GM19438 (cell line): Measurements from ENCODE around the gene PRIM2.
"Not testable (repeated sequence)": the region's sequence is repeated elsewhere in the genome, so short reads cannot be mapped to it uniquely, and the experiment has no call there.

ENCODE experiments used
- ATAC-seq: cut with Tn5 transposase; IDR thresholded peaks from one replicate; pipeline ENCODE4 v1.9.1; 2021; ENCODE audit warnings: low read depth; ENCODE audit not compliant: unreplicated experiment

PRIM2 gene

DNA sequence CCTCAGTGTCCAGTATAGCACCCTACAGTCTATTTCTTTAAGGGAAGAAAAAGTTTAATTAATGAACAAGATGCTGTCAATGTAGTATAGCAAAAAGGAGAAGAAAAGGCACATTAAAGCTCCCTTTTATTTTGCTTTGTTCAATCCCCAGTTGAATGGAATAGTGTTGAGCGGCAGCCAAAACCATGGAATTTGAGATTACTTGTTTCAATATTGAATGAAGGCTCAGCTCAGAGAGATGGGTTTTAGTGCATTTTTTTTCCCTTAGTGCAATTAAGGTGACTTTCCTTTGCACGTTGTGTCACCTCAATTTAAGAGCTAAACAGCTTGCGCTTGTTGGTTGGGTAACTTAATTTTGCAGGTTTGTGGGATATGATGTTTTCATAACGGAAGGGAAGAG is 254.7 kb downstream of the PRIM2 start:
- not testable (repeated sequence) for ATAC-seq

DNA sequence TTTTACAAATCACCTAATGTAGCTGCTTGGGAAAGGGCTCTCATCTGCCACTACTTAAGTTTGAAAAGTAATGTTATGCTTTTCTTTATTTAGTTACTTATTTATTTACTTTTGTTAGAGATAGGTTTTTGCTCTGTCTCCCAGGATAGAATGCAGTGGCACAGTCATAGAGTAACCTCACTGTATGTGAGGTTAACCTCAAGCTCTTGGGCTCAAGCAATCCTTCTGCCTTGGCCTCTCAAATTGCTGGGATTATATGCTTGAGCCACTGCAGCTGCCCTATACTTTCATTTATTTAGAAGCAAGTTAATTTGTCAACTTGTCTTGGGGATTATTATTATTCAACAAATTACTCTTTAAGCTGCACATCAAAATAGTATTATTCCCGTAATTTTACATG is 255.4 kb downstream of the PRIM2 start:
- ATAC-seq, result not testable (repeated sequence)

DNA sequence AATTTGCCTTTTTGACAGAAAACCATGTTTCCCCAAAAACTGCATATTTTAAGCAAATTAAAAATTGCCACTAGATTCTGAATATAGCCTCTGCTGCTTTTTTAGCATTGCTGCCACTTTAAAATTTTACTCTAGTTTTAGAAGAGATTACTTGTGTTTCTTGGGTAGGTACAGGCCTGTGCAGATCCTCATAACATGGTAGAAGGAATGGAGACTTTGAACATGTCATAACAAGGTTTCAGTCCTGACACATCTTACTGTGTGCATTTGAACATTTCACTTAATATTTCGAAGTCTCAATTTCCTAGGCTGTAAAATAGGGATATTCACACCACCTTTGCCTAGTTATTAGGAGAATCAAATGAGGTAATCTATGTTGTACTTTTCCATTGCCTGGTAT is 259.6 kb downstream of the PRIM2 start:
- not testable (repeated sequence) for ATAC-seq

DNA sequence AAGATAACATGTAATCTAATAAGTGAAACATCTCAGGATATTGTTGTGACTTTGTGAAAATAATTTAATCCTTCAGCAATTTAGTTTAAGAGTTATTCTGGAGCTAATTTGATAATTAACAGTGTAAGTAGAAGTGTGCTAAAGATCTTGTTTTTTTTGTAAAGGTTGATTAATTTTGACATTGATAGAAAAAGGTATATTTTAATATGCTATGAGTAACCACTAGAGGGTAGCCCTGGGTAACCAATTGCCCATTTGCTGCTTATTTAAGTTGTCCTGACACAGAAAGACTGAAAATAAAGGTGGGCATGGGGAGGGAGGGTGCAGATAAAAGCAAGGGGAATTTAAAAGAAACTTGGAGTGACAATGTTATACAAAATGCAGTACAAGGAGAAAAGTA is 262.1 kb downstream of the PRIM2 start:
- ATAC-seq, result not testable (repeated sequence)

DNA sequence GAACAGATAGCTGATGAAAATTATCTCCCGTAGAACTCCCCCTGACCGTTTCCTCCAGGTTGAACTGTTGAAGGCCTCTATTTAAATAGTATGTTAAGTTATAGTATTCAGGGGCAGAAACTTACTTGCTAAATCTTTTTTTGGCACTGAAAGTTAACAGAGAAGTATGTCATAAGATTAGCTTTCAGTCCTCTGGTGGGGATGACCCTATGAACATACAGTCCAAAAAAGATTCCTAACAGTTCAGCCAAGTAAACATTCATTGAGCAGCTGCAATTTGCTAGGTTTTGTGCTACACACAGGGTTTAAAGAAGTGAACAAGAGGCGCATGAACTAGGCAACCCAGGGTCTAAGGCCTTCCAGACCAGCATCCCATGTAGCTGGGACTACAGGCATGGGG is 264.2 kb downstream of the PRIM2 start:
- ATAC-seq, result not testable (repeated sequence)

DNA sequence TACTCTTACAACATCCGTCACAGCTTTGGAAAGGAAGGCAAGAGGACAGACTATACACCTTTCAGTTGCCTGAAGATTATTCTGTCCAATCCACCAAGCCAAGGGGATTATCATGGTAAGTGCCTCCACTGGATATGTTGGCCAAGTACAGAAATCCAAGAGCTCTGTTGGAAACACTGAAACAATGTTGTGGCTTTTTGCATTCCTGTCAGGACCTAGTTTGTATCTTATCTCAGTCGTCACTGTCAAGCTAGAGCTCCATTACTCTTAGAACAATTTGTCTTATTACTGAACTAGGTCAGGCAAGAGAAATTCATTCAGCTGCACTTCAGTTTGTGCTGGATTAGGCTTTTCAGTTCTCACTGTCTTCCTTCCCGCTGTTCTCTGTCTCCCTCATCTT is 283.7 kb downstream of the PRIM2 start:
- not testable (repeated sequence) for ATAC-seq

DNA sequence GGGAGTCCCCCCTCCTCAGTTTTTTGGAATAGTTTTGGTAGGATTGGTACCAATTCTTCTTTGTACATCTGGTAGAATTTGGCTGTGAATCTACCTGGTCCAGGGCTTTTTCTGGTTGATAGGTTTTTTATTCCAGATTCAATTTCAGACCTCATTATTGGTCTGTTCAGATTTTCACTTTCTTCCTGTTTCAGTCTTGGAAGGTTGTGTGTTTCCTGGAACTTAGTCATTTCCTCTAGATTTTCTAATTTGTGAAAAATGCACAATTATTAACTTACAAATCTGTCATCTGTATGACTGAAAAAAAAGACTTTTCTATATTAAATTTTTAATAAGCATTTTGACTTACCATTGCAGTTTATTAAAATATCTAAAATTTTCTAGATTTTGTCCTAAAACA is 287.9 kb downstream of the PRIM2 start:
- not testable (repeated sequence) for ATAC-seq

DNA sequence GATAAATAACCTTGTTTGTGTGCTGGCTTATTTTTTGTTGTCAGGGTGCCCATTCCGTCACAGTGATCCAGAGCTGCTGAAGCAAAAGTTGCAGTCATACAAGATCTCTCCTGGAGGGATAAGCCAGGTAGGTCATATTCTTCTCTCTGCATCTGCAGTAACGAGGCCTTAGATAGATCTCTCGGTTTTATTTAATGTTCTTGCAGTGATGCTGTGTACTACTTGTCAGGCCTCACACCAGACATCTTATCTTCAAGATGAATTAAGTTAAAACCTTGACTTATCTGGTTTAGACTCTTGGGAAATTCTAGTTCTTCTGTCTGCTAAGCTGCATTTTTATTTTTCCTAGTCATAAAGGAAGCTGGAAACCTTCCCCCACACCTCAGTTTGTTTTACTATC is 288.9 kb downstream of the PRIM2 start:
- ATAC-seq, result not testable (repeated sequence)

DNA sequence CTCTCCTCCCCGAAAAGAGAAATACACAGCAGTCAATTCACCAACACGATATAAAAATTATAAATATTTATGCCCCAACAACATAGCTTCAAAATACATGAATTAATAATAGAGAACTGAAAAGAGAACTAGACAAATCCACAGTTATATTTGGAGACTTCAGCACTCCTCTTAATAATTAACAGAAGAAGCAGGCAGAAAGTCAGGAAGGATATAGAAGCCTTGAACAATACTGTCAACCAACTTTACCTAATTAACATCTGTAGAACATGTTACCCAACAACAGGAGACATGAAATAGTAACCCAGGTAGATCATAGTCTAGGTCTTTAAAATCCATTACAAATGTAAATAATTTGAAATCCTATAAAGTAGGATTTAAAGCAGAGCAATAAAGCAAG is 293.2 kb downstream of the PRIM2 start:
- not testable (repeated sequence) for ATAC-seq

DNA sequence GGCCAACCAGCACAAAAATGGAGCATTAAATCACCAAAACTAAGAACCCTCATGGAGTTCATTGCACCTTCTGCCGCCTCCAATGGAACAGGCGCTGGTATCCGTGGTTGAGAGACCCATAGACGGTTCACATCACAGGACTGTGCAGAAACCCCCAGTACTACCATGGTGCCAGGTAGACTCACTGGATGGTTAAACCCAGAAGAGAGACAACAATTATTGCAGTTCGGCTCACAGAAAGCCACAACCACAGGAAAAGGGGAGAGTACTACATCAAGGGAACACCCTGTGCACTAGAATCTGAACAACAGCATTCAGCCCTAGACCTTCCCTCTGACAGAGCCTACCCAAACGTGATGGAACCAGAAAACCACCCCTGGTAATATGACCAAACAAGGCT is 301.5 kb downstream of the PRIM2 start:
- ATAC-seq, result not testable (repeated sequence)

DNA sequence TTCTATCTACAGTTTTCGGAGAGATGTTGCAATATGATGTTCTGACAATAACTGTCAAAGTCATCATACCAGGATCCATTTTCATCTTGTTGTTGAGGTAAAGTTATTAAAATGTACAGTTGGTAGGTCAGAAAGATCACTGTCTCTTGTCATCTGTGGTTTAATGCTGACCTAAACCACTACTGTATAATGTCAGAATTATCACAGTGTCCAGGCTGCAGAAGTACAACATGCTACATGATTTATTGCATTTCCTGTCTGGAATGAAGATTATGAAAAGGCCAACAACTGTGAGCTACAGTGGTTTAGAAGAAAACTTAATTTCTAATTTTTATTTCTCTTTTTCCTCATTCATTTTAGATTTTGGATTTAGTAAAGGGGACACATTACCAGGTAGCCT is 314.3 kb downstream of the PRIM2 start:
- ATAC-seq, result not testable (repeated sequence)

DNA sequence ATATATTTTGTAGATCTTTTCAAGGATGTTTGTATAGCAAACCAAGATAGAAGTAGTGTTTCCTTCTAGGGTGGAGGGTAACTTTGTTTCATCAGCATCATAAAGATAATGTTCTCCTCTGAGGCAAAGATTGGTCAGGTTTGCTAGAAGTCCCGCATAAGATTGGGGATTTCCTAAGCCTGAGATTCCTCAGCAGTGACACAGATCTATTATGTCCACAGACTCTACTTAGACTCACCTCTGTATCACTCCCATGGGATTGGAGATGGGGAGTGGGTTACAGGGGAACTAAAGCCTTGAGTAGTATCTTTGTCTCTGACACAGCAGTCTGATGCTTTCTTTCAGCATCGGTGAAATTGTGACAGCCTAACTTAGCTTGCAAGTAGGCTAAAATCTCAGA is 341.1 kb downstream of the PRIM2 start:
- not testable (repeated sequence) for ATAC-seq

DNA sequence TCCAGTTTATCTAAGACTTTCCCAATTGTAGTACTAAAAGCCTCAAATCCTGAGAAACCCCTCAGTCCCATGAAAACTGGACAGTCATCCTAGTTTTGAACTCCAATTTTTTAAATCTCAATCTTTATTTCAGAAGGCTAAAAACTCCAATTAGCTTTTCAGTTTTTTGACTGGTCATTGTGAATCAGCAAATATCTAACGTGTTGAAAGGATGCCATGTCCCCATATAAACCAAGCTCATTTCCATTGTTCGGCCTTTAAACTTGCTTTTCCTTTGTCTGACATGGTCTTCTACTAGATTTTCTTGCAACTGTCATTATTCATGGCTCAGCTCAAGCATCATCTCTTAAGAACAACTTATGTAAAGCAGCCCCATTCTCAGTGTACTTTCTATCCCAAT is 342.4 kb downstream of the PRIM2 start:
- not testable (repeated sequence) for ATAC-seq

DNA sequence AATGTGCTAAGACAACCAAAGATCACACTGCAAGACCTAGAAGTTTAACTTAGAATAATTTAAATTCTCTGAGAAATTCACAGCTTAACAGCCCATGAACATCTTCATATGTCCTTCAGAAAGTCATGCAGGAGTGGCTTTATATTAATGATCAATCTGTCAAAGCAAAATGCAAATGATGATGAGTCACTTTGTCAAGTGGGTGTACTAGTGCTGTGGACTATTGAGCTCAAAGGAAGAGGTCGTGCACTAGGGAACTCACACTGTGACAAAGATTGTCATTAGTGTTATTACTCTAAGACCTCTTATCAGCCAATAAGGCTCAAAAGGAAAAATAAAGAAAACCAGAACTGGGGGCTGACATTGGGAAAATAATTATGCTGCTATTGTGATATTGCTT is 343.5 kb downstream of the PRIM2 start:
- ATAC-seq, result not testable (repeated sequence)

DNA sequence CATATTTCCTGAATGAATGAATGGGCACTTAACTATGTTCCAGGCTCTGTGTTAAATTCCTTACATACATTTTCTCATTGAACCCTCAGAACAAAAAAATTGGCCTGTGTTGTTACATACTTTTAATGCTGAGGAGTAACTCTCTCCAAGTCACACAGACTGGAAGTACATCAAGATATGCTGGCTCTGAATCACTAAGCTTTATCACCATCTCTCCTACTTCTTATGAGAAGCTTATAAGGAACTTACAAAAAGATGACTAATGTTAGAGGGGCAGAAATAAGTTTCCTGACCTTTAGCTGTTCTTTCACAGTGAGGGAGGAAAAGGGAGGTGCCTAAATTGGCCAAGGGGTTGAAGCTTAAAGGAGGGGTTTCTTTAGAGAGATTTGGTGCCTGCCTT is 350.7 kb downstream of the PRIM2 start:
- not testable (repeated sequence) for ATAC-seq

DNA sequence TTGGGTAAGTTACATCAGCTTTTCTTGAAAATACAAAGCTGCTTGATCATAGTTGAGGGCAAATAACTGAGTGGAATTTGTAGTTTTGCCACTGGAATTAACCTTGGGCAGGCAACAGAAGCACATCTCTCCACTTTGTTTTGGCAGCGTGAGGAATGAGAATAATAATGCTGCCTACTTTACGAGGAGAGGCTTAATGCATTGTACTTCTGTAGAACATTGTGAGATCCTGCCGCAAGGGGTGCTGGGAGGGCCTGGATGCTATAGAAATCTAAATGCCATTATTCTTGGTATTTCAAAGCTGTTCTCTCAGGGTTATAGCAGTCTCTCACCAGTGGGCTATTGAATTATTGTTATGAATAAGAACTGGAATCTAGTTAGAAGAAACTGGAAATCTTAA is 353.8 kb downstream of the PRIM2 start:
- ATAC-seq, result not testable (repeated sequence)

DNA sequence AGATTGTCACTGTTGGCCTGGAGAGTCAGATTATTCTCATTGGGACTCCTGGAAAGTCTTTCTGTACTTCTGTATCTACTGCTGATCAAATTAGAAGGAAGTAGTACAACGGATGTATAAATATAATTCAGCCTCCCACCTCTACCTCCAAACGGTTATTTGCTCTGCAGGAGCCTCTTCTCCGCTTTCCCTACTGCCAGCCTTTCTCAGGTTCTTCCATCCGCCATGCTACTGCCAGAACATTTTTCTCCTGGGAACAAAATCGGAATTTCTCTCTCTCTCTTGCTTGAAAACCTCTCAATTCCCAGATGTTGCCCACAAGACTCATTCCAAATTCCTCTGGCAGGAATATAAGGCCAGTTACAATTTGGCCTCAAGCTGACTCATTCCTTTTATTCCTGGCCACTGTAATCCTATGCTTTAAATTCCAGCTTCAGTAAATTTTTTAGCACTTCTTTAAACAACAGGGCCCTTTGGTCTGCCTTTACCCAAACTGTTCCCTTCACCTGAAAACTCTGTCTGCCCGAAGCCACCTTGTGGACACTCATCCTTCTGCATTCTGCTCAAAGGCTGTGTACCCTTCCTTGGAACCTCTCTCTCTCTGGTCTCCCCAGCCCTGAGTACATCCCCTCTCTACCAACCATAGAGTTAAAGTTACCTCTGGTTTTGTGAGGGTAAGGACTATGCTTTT is 354.7 kb downstream of the PRIM2 start:
- ATAC-seq, result not testable (repeated sequence)

DNA sequence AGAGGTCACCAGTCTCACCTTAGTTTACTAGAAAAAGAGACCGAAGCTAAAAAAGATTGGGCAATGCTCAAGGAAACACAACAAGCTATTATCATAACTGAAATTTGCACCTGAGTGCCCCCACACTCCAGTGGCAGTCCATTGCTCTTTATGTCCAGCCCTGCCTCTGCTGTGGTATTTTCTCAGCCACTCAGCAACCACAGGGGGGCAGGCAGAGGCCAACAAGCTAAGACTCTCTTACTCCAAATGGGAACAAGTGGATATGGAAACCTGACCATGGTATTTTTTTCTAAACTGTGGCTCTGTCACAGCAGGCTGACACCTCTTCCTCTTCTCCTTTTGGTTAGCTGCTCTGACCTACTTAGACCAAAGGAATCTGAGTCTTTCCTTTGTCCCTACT is 355.9 kb downstream of the PRIM2 start:
- ATAC-seq, result not testable (repeated sequence)

DNA sequence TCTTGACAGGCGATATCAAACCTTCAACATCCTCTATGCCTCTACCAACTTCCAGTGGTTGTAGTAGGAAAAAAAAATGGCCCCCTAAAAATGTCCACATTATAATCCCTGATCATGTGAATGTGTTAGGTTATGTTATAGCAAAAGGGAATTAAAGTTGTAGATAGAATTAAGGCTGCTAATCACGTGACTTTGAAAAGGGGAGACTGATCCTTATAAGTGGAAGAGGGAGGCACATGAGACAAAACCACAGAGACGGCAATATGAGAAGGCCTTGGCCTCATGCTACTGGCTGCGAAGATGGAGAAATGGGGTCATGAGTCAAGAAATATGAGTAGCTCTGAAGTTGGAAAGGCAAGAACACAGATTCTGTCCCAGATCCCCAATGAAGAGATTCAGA is 358.0 kb downstream of the PRIM2 start:
- not testable (repeated sequence) for ATAC-seq

DNA sequence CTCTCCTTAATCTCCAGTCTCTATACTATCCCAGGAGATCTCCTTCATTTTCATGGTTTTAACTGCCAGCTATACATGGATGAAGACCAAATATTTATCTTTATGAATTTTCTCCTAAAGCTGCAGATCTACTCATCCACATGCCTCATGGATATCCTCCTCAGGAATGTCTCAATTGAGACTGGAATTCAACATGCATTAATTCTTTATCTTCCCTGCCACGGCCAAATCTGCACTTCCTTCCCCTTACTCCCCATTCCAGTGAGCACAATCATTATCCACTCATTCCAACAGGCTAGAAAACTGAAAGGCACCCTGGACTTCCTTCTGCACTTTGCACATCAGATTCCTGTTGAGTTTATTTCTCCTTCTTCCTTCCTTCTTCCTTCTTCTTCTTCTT is 379.0 kb downstream of the PRIM2 start:
- not testable (repeated sequence) for ATAC-seq
